Left lung (tissue), 10 donors: Measurements from ENCODE around the gene MEF2B. TPM values are rescaled to one million over a fixed set of nuclear protein-coding genes. Genes with fewer than 3 reads are reported as not detected.
A peak's percentile ranks its signal among the peaks of the same experiment; 100 is the strongest.
"Not testable (repeated sequence)": the region's sequence is repeated elsewhere in the genome, so short reads cannot be mapped to it uniquely, and the experiment has no call there.

ENCODE experiments used
- ATAC-seq: fragments of 200-7000 bp; cut with Tn5 transposase; one replicate; pipeline ENCODE4 v1.9.1; 2020; ENCODE audit warnings: moderate library complexity
- DNase-seq, 4 donors: peaks; one replicate each; pipeline ENCODE4 v3.0.0-alpha.2; 2013 to 2020
- H3K27ac ChIP-seq, 2 donors: fragments of 200-600 bp; sonication (generic) in 1 of 2; one replicate each; pipeline versions ENCODE4 v1.5.0 to v1.8.0; 2020 to 2021
- H3K27me3 ChIP-seq, 2 donors: fragments of 200-600 bp; sonication (generic) in 1 of 2; one replicate each; pipeline versions ENCODE4 v1.5.0 to v1.8.0; 2020 to 2021
- H3K36me3 ChIP-seq, 2 donors: fragments of 200-600 bp; sonication (generic) in 1 of 2; one replicate each; pipeline versions ENCODE4 v1.5.0 to v1.8.0; 2020 to 2021
- H3K4me1 ChIP-seq, 2 donors: fragments of 200-600 bp; one replicate each; pipeline ENCODE4 v1.8.0; 2021
- H3K4me3 ChIP-seq, 2 donors: fragments of 200-600 bp; sonication (generic) in 1 of 2; one replicate each; pipeline versions ENCODE4 v1.5.0 to v1.8.0; 2020 to 2021; ENCODE audit warnings: mild to moderate bottlenecking in 1 of 2
- H3K9me3 ChIP-seq, 2 donors: fragments of 200-600 bp; sonication (generic) in 1 of 2; one replicate each; pipeline versions ENCODE4 v1.5.0 to v1.8.0; 2020 to 2021
- CTCF ChIP-seq, 2 donors: fragments of 200-600 bp; sonication (generic) in 1 of 2; IDR thresholded peaks; one replicate each; pipeline versions ENCODE4 v1.5.0 to v1.8.0; 2021; ENCODE audit warnings: antibody characterized with exemption in 2 of 2
- intact Hi-C, 2 donors: fragments of 100-400 bp; cut with DNase I; formaldehyde crosslinking; loops; one replicate each; pipeline versions ENCODE4 v1.11.2 to v1.14.2; 2022
- polyA plus RNA-seq, 6 donors: library from polyadenylated mRNA; unstranded; fragments of 120-200 nt; gene quantifications; one replicate each; pipeline ENCODE4 v1.2.1, GENCODE V29; 2013; ENCODE audit not compliant: insufficient read length in 6 of 6
- total RNA-seq, 2 donors: library from RNA; stranded (reverse); fragmentation: NEBNext Ultra II Directional; extraction: Animal tissue kit (Norgen Biotek cat#: 25700); gene quantifications; one replicate each; pipeline ENCODE4 v1.2.1, GENCODE V29; 2021
- donor health status: DM: no; HTN: yes; CAD: no.
- donor health status: DM: no; HTN: no; CAD: no.

MEF2B gene
- total and polyA plus RNA-seq, 8 donors, result 1.1 to 3.7 (median 2.1) TPM

GRCh38 chr19:19106056-19106551 is 64.0 kb downstream of the MEF2B start:
- peak overlapping the region; percentile 5 to 7 for H3K4me3 ChIP-seq
- DNase-seq, result no peak
- intact Hi-C loops, result no loop called here

GRCh38 chr19:19105365-19106055 is 64.6 kb downstream of the MEF2B start:
- Histone ChIP-seq H3K9me3 (no peaks in the 10 kb centered on the region), H3K36me3 (peaks cover 0 to 6% of the 10 kb centered on the region in 2 donors), H3K4me3 (peak overlapping the region; percentile 5 to 7), H3K27ac (no peak overlapping the region), H3K27me3 (peaks cover 0 to 6% of the 10 kb centered on the region in 2 donors), H3K4me1 (peaks cover 0 to 5% of the 10 kb centered on the region in 2 donors)
- intact Hi-C loops, result no loop called here
- peak; percentile 80 for ATAC-seq
- DNase-seq, result peak in 2 of 4 donors; percentile 40 to 59
- TF ChIP-seq CTCF (IDR thresholded peaks at IDR 0.05), result no peak

More at GRCh38 chr19:19106056-19106551, 64.0 kb downstream of the MEF2B start:
- peaks cover 0 to 7% of the 10 kb centered on the region in 2 donors for H3K4me1 ChIP-seq
- no peaks in the 10 kb centered on the region for H3K9me3 ChIP-seq
- no peak overlapping the region for H3K27ac ChIP-seq
- no peaks in the 10 kb centered on the region for H3K36me3 ChIP-seq
- TF ChIP-seq CTCF (IDR thresholded peaks at IDR 0.05), result no peak
- peaks cover 0 to 12% of the 10 kb centered on the region in 2 donors for H3K27me3 ChIP-seq
- ATAC-seq, result peak; percentile 37

GRCh38 chr19:19103167-19103566 is 66.9 kb downstream of the MEF2B start:
- ATAC-seq (no peak), DNase-seq (no peak)
- intact Hi-C loops, result no loop called here
- Histone ChIP-seq H3K9me3 (no peaks in the 10 kb centered on the region), H3K36me3 (peaks cover 0 to 7% of the 10 kb centered on the region in 2 donors), H3K4me1 (no peaks in the 10 kb centered on the region), H3K4me3 (no peak overlapping the region), H3K27me3 (no peaks in the 10 kb centered on the region), H3K27ac (no peak overlapping the region)
- no peak for TF ChIP-seq CTCF (IDR thresholded peaks at IDR 0.05)

- H3K4me3 ChIP-seq, intact Hi-C loops, H3K27ac ChIP-seq, H3K9me3 ChIP-seq, H3K4me1 ChIP-seq, ATAC-seq, DNase-seq, H3K27me3 ChIP-seq: not testable (repeated sequence)
- H3K36me3 ChIP-seq, result peaks cover 0 to 11% of the 10 kb centered on the region in 2 donors
These were observed 67.5 kb downstream of the MEF2B start for GRCh38 chr19:19102566-19102965.

- ATAC-seq (no peak), DNase-seq (no peak)
- H3K4me1 ChIP-seq, result no peaks in the 10 kb centered on the region
- no peaks in the 10 kb centered on the region for H3K27me3 ChIP-seq
- H3K27ac ChIP-seq, result no peak overlapping the region
- no peaks in the 10 kb centered on the region for H3K9me3 ChIP-seq
- peaks cover 0 to 19% of the 10 kb centered on the region in 2 donors for H3K36me3 ChIP-seq
- H3K4me3 ChIP-seq, result no peak overlapping the region
- intact Hi-C loops, result no loop called here
- TF ChIP-seq CTCF (IDR thresholded peaks at IDR 0.05), result no peak
These were observed 68.5 kb downstream of the MEF2B start for GRCh38 chr19:19101540-19101939.
